ENCODE measurements around the gene XPO4.

DNA sequence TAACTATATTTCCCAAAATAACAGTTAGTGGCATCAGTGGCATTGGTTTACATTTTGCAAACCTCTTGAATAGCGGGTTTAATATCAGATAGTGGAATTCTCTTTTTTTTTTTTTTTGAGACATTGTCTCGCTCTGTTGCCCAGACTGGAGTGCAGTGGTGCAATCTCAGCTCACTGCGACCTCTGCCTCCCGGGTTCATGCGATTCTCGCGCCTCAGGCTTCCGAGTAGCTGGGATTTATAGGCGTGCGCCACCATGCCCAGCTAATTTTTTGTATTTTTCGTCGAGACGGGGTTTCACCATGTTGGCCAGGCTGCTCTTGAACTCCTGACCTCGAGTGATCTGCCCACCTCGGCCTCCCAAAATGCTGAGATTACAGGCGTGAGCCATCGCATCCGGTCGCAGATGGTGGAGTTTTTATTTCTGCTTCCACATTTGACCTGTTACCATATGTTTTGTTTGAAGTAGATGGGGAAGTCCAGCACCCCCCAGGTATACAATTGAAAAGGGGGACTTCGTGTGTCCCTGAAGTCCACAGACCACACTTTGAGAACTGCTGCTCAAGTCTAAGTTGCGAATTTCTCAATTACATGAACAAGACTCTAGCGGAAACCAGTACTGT is 40.5 kb upstream of the XPO4 start:
- TF ChIP-seq CTCF (IDR thresholded peaks at IDR 0.05; ENCODE audit: extremely low read depth in 1 of 2, insufficient read depth in 1 of 2, low read depth in 1 of 2, low read length in 2 of 2) (no peak), POLR2A (IDR thresholded peaks at IDR 0.05; ENCODE audit: low read depth, low read length) (no peak), EZH2 (IDR thresholded peaks at IDR 0.05; ENCODE audit: borderline replicate concordance, low read depth, low read length, severe bottlenecking) (no peak), POLR2AphosphoS5 (IDR thresholded peaks at IDR 0.05; ENCODE audit: insufficient read depth, low read depth, low read length) (no peak), MAX (IDR thresholded peaks at IDR 0.05; ENCODE audit: insufficient read depth, insufficient read length) (no peak), MYC (IDR thresholded peaks at IDR 0.05; ENCODE audit: low read depth, low read length) (no peak)

Data from endothelial cell of umbilical vein (primary cell).